Measurements from ENCODE around the gene SCN1A. TPM values are rescaled to one million over a fixed set of nuclear protein-coding genes. Genes with fewer than 3 reads are reported as not detected.

Gene SCN1A
- total and polyA plus RNA-seq, 10 of the 15 experiments (the other 5 are each of a cell fraction or from before 2014, with no cell fraction given): not detected

GRCh38 chr2:166074430-166074829 lies 53.4 kb downstream of the SCN1A start (continued):
- TF ChIP-seq IKZF2 (IDR thresholded peaks at IDR 0.05) (no peak), NRF1 (conservative IDR thresholded peaks at IDR 0.05; ENCODE audit: low read depth, low read length) (no peak), ZZZ3 (IDR thresholded peaks at IDR 0.05; ENCODE audit: control insufficient read depth, insufficient read length, low read depth) (no peak)

- FAIRE-seq: no peak
- ChIA-PET RAD21 (ENCODE audit: unreplicated experiment) (no interaction called here), SMC1A (ENCODE audit: uncharacterized antibody, unreplicated experiment) (no interaction called here), CTCF (interaction anchor here (1.6 kb wide), 2 partner anchors 15 to 17 kb away, joined by 4 to 8 read pairs; no protein-coding TSS in a partner anchor), POLR2A (no interaction called here)
- in situ Hi-C loops (cut with MboI): no loop called here
- no peaks in the 10 kb centered on the region for H3K9me3 ChIP-seq (replicated peaks; ENCODE audit: control insufficient read depth, insufficient read depth, low read length)
- no peak for DNase-seq (ENCODE audit: low read depth, low spot score)
- H3K36me3 ChIP-seq (ENCODE audit: control insufficient read depth in 2 of 2, insufficient read depth in 2 of 2, low read length in 1 of 2): no peaks in the 10 kb centered on the region
- BruUV-seq (replicated peaks): no TSS peak
- TF ChIP-seq MLLT1 (IDR thresholded peaks at IDR 0.05) (no peak), ZZZ3 (IDR thresholded peaks at IDR 0.05; ENCODE audit: control insufficient read depth, insufficient read length, low read depth) (no peak), RFX5 (IDR thresholded peaks at IDR 0.05; ENCODE audit: low read depth, low read length) (no peak), ESRRA (IDR thresholded peaks at IDR 0.05; ENCODE audit: low read length) (no peak), E2F8 (IDR thresholded peaks at IDR 0.05; ENCODE audit: low read depth, partially characterized antibody) (no peak), GABPA (IDR thresholded peaks at IDR 0.05; ENCODE audit: low read depth) (no peak)
- no peak overlapping the region for H3K27ac ChIP-seq (ENCODE audit: control insufficient read depth, insufficient read depth)
- no peak overlapping the region for H3K9ac ChIP-seq (ENCODE audit: control insufficient read depth, insufficient read depth, low read length)
- WGBS (ENCODE audit: insufficient coverage, insufficient replicate concordance, low lambda C conversion rate, missing lambda C conversion rate): 0% methylated on average over 2 of the region's 2 CpGs
- H4K20me1 ChIP-seq (ENCODE audit: control insufficient read depth, insufficient read depth): no peaks in the 10 kb centered on the region
- no peaks in the 10 kb centered on the region for H3K27me3 ChIP-seq (replicated peaks in 1 of 2; ENCODE audit: control insufficient read depth in 2 of 2, insufficient read depth in 2 of 2, low read length in 1 of 2)
- no peaks in the 10 kb centered on the region for H3K79me2 ChIP-seq (ENCODE audit: control insufficient read depth, insufficient read depth, low read length)
- H3K4me1 ChIP-seq (ENCODE audit: control insufficient read depth, insufficient read depth, low read length): no peaks in the 10 kb centered on the region
- H3K4me2 ChIP-seq (ENCODE audit: control insufficient read depth, insufficient read depth): no peak overlapping the region
- no peak overlapping the region for H3K4me3 ChIP-seq
- no peak for ATAC-seq
- intact Hi-C loops (cut with micrococcal nuclease; ENCODE audit: unreplicated experiment): no loop called here
- no peak overlapping the region for H2AFZ ChIP-seq (ENCODE audit: control insufficient read depth, low read depth, low read length)
These were observed 53.8 kb downstream of the SCN1A start for GRCh38 chr2:166074011-166074410.

All from GM12878 (cell line).